ENCODE results near the gene ARHGEF1. TPM values are rescaled to one million over a fixed set of nuclear protein-coding genes. Genes with fewer than 3 reads are reported as not detected.

ARHGEF1 gene
- total RNA-seq, 1 donor from 2014 or later = 28.3 TPM

- intact Hi-C loops (cut with micrococcal nuclease) = no loop called here
- no peak for TF ChIP-seq CTCF (IDR thresholded peaks at IDR 0.05; ENCODE audit: borderline replicate concordance)
- Histone ChIP-seq H3K27ac (replicated peaks) (no peak within 1 kb of the TSS), H3K4me1 (peaks cover 18% of the 10 kb centered on the region), H3K9me3 (replicated peaks) (no peaks in the 10 kb centered on the region), H3K27me3 (ENCODE audit: low read depth) (no peaks in the 10 kb centered on the region), H3K36me3 (peaks cover 3% of the 10 kb centered on the region), H3K4me3 (no peak within 1 kb of the TSS)
- no peak for DNase-seq
Observed at GRCh38 chr19:41876847-41877832, 5.8 kb upstream of the ARHGEF1 start, which contains the start of gene CD79A. TSS of gene CD79A (plus strand) at chr19:41877279. CDS start at chr19:41877305, 26 bp downstream.

GRCh38 chr19:41877916-41878905 is 4.8 kb upstream of the ARHGEF1 start:
- TF ChIP-seq CTCF (IDR thresholded peaks at IDR 0.05; ENCODE audit: borderline replicate concordance) = no peak
- no peaks in the 10 kb centered on the region for H3K36me3 ChIP-seq
- intact Hi-C loops (cut with micrococcal nuclease) = no loop called here
- no peak overlapping the region for H3K4me3 ChIP-seq
- no peaks in the 10 kb centered on the region for H3K9me3 ChIP-seq (replicated peaks)
- H3K27me3 ChIP-seq (ENCODE audit: low read depth) = no peaks in the 10 kb centered on the region
- peaks cover 18% of the 10 kb centered on the region for H3K4me1 ChIP-seq
- no peak for DNase-seq
- H3K27ac ChIP-seq (replicated peaks) = no peak overlapping the region

- no peak overlapping the region for H3K4me3 ChIP-seq
- no peaks in the 10 kb centered on the region for H3K9me3 ChIP-seq (replicated peaks)
- H3K27ac ChIP-seq (replicated peaks) = no peak overlapping the region
- intact Hi-C loops (cut with micrococcal nuclease) = no loop called here
- DNase-seq = no peak
- peaks cover 18% of the 10 kb centered on the region for H3K4me1 ChIP-seq
- TF ChIP-seq CTCF (IDR thresholded peaks at IDR 0.05; ENCODE audit: borderline replicate concordance) = no peak
- H3K36me3 ChIP-seq = no peaks in the 10 kb centered on the region
- no peaks in the 10 kb centered on the region for H3K27me3 ChIP-seq (ENCODE audit: low read depth)
Observed at GRCh38 chr19:41879080-41879479, 3.9 kb upstream of the ARHGEF1 start.

- no peak for DNase-seq
- H3K4me3 ChIP-seq = no peak overlapping the region
- intact Hi-C loops (cut with micrococcal nuclease) = no loop called here
- no peaks in the 10 kb centered on the region for H3K27me3 ChIP-seq (ENCODE audit: low read depth)
- H3K36me3 ChIP-seq = no peaks in the 10 kb centered on the region
- TF ChIP-seq CTCF (IDR thresholded peaks at IDR 0.05; ENCODE audit: borderline replicate concordance) = no peak
- H3K4me1 ChIP-seq = peaks cover 24% of the 10 kb centered on the region
- no peaks in the 10 kb centered on the region for H3K9me3 ChIP-seq (replicated peaks)
- H3K27ac ChIP-seq (replicated peaks) = no peak overlapping the region
Observed at GRCh38 chr19:41879670-41880328, 3.2 kb upstream of the ARHGEF1 start.

- Histone ChIP-seq H3K27ac (replicated peaks) (no peak overlapping the region), H3K4me1 (peaks cover 30% of the 10 kb centered on the region), H3K9me3 (replicated peaks) (no peaks in the 10 kb centered on the region), H3K27me3 (ENCODE audit: low read depth) (no peaks in the 10 kb centered on the region), H3K36me3 (no peaks in the 10 kb centered on the region), H3K4me3 (no peak overlapping the region)
- DNase-seq = no peak
- no peak for TF ChIP-seq CTCF (IDR thresholded peaks at IDR 0.05; ENCODE audit: borderline replicate concordance)
- intact Hi-C loops (cut with micrococcal nuclease) = no loop called here
Observed at GRCh38 chr19:41880329-41880708, 2.7 kb upstream of the ARHGEF1 start.
